Pancreas (tissue), 10 donors: Measurements from ENCODE around the gene S100A2. TPM values are rescaled to one million over a fixed set of nuclear protein-coding genes. Genes with fewer than 3 reads are reported as not detected.

Experiments used
- ATAC-seq, 4 donors: fragments of 200-7000 bp; cut with Tn5 transposase; one replicate each; pipeline versions ENCODE4 v1.8.0 to v1.9.1; 2020; ENCODE audit warnings: mild to moderate bottlenecking in 4 of 4, moderate library complexity in 4 of 4
- DNase-seq, 6 donors: peaks; one replicate each; pipeline ENCODE4 v3.0.0-alpha.2; 2020
- FAIRE-seq: peaks from 2 replicates; lab custom pipeline; 2012; peaks lifted over from hg19 to GRCh38; lab: Jason Lieb, UNC
- H3K27ac ChIP-seq, 4 donors: fragments of 200-600 bp; sonication (generic); 1 replicate in 3 of 4; 2 replicates in 1 of 4; pipeline versions ENCODE4 v1.5.0 to v1.8.0; 2020
- H3K27me3 ChIP-seq, 4 donors: fragments of 200-600 bp; one replicate each; pipeline ENCODE4 v1.8.0; 2021
- H3K36me3 ChIP-seq, 3 donors: fragments of 200-600 bp; sonication (generic) in 1 of 3; one replicate each; pipeline versions ENCODE4 v1.5.0 to v1.8.0; 2020 to 2021
- H3K4me1 ChIP-seq, 3 donors: fragments of 200-600 bp; one replicate each; pipeline ENCODE4 v1.8.0; 2021
- H3K4me3 ChIP-seq, 4 donors: fragments of 200-600 bp; sonication (generic) in 2 of 4; one replicate each; pipeline versions ENCODE4 v1.5.0 to v1.8.0; 2020 to 2021
- H3K9me3 ChIP-seq, 4 donors: fragments of 200-600 bp; one replicate each; pipeline ENCODE4 v1.8.0; 2021
- CTCF ChIP-seq, 4 donors: fragments of 200-600 bp; sonication (generic) in 3 of 4; IDR thresholded peaks; one replicate each; pipeline versions ENCODE4 v1.5.0 to v1.8.0; 2021; ENCODE audit warnings: antibody characterized with exemption in 4 of 4
- WGBS, 2 donors: extraction: QIAGEN DNeasy Blood & Tissue Kit; methylation state at CpG; one replicate each; pipeline ENCODE4 v1.1.7; 2013; 5-methylcytosine and 5-hydroxymethylcytosine counted together
- intact Hi-C, 3 donors: fragments of 100-400 bp; cut with DNase I; formaldehyde crosslinking; loops; one replicate each; pipeline versions ENCODE4 v1.11.1 to v1.14.2; 2022
- polyA plus RNA-seq, 2 donors: library from polyadenylated mRNA; stranded (reverse); fragments of 200-250 nt; gene quantifications; one replicate each; pipeline ENCODE4 v1.2.3, GENCODE V29; 2013
- total RNA-seq, 6 donors: library from RNA; stranded (reverse); fragmentation: NEBNext Ultra II Directional in 4 of 6; extraction: Animal tissue kit (Norgen Biotek cat#: 25700) in 4 of 6; gene quantifications; one replicate each; pipeline versions ENCODE4 v1.2.1 to v1.2.4, GENCODE V29; 2021 to 2023
- donor health status: healthy with polysubstance abuse.
- donor health status: DM: no; HTN: no; CAD: no; lungs with moderate emphysema.
- donor health status: DM: no; HTN: no; CAD: no.
- donor health status: control.
- donor health status: control.
- donor health status: Bipolar disorder and iron deficiency.
- donor health status: DM: yes; HTN: yes; CAD: no.
- donor health status: DM: no; HTN: no; CAD: no.
- donor health status: DM: no; HTN: no; CAD: no.
- donor health status: DM: yes; HTN: yes; CAD: no.

The S100A2 gene
- total and polyA plus RNA-seq, 8 donors: 0.60 to 2.8 (median 1.3) TPM; not detected in 2

GRCh38 chr1:153540394-153541361 is 25.0 kb downstream of the S100A2 start, which contains the start of gene S100A5:
Gene S100A5 (minus strand): TSS chr1:153540934. CDS start chr1:153540191, 743 bp downstream.
- 74 to 83% methylated on average over 11 of the region's 11 CpGs for WGBS, 2 donors

DNA sequence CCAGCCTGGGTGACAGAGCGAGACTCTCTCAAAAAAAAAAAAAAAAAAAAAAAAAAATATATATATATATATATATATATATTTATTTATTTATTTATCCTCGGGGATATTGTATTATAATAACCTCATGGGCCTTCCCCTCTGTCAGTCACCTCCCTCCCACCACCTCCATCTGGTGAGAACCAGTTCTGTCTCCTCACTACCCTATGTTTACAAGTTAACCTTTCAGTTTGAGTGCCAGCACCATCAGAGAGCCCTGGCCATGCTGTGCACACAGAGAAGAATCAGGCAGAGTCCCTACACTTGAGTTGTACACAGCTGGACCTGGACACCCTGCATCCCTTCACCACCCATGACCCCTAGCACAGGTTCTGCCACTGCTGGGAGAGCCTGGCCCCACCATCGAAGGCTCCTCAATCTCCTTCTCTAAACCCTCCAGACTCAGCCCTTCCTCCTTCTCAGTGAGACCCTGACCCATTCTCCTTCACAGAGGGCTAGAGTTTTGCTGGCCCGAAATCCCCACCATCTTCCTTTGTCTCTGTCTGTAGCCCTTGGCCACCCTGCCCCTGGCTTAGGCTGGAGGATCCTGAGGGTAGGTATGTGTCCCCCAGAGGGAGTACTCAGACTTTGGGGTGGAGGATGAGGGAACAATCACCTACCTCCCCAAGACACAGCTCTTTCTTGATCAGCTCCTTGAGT is 26.1 kb downstream of the S100A2 start:
- Histone ChIP-seq H3K27me3 (no peaks in the 10 kb centered on the region), H3K4me1 (peaks cover 0 to 4% (median 0%) of the 10 kb centered on the region in 3 donors), H3K27ac (no peak overlapping the region), H3K4me3 (no peak overlapping the region), H3K36me3 (no peaks in the 10 kb centered on the region), H3K9me3 (no peaks in the 10 kb centered on the region)
- ATAC-seq (no peak), FAIRE-seq (no peak), DNase-seq (peak in 1 of 6 donors; percentile 21)
- 71 to 74% methylated on average over 4 of the region's 4 CpGs for WGBS, 2 donors
- intact Hi-C loops: no loop called here
- no peak for TF ChIP-seq CTCF (IDR thresholded peaks at IDR 0.05)

More at GRCh38 chr1:153540394-153541361, 25.0 kb downstream of the S100A2 start, which contains the start of gene S100A5:
- Histone ChIP-seq H3K4me1 (peaks cover 0 to 13% (median 5%) of the 10 kb centered on the region in 3 donors), H3K27me3 (no peaks in the 10 kb centered on the region), H3K27ac (no peak within 1 kb of the TSS), H3K36me3 (no peaks in the 10 kb centered on the region), H3K4me3 (no peak within 1 kb of the TSS), H3K9me3 (no peaks in the 10 kb centered on the region)
- FAIRE-seq (no peak), ATAC-seq (no peak), DNase-seq (peak in 1 of 6 donors; percentile 41)
- intact Hi-C loops: no loop called here
- TF ChIP-seq CTCF (IDR thresholded peaks at IDR 0.05): no peak

GRCh38 chr1:153538315-153538821 is 27.3 kb downstream of the S100A2 start:
- H3K27me3 ChIP-seq: no peaks in the 10 kb centered on the region
- TF ChIP-seq CTCF (IDR thresholded peaks at IDR 0.05): no peak
- intact Hi-C loops: no loop called here
- WGBS, 2 donors: 68% methylated on average over 6 of the region's 6 CpGs
- no peak overlapping the region for H3K4me3 ChIP-seq
- H3K9me3 ChIP-seq: no peaks in the 10 kb centered on the region
- no peaks in the 10 kb centered on the region for H3K4me1 ChIP-seq
- ATAC-seq (peak in 1 of 4 donors; percentile 36), DNase-seq (peak in 5 of 6 donors; percentile 34 to 74 (median 53)), FAIRE-seq (no peak)
- no peaks in the 10 kb centered on the region for H3K36me3 ChIP-seq
- peak overlapping the region in 1 of 4 donors; percentile 50 for H3K27ac ChIP-seq

DNA sequence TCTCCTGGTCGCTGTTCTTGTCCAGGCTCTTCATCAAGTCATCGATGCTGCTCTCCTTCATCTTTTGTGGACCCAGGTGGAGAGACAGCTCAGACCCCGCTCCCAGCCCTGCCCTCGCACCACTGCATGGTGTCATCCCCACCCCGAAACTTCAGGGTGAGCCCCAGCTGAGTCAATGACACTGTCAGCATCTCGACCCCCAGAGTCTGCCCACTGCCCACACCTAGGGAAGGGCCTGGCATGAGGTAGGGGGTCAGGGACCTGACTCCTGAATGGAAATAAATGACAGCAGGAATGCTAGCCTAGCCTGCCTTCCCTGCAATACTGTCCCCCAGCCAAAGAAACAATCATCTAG is 28.3 kb downstream of the S100A2 start:
- 91 to 97% methylated on average over 6 of the region's 6 CpGs for WGBS, 2 donors
- Histone ChIP-seq H3K27ac (no peak overlapping the region), H3K9me3 (no peaks in the 10 kb centered on the region), H3K36me3 (no peaks in the 10 kb centered on the region), H3K4me3 (no peak overlapping the region), H3K27me3 (no peaks in the 10 kb centered on the region), H3K4me1 (no peaks in the 10 kb centered on the region)
- ATAC-seq (no peak), DNase-seq (no peak), FAIRE-seq (no peak)
- TF ChIP-seq CTCF (IDR thresholded peaks at IDR 0.05): no peak
- intact Hi-C loops: no loop called here
